ENCODE data around the gene UBXN11.

UBXN11 gene

DNA sequence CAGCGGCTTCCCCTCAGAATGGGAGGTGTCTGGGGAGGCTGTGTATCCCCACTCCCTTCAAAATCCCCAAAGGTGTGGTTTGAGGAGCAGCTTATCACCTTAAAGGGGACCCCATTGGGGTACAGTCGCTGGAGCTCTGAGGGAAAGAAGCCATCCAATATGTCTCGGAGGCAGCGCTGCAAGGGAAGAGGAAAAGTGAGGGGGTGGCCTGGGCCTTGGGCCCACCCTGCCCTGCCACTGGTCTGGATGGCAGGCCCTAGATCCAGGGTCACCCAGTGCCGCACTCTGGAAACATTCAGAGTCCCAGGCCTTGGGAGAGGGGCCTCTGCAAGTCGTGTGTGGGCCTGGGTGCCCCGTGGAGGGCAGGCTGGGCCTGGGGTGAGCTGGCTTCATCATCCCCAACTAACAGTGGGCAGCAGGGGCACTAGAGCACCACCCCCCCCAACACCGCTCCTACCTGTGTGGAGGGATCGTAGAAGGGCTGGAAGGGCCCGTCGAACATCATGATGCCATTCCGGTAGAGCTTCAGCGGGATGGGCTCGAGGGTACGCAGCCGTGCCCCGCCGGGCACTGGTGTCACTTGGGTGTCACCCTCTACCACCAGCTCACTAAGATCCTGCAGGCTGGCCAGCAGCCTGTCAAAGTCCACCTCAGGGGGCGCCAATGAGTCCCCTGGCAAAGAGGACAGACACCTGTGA is 20.9 kb downstream of the UBXN11 start:
- peak; percentile 63 for DNase-seq (ENCODE audit: low spot score)

DNA sequence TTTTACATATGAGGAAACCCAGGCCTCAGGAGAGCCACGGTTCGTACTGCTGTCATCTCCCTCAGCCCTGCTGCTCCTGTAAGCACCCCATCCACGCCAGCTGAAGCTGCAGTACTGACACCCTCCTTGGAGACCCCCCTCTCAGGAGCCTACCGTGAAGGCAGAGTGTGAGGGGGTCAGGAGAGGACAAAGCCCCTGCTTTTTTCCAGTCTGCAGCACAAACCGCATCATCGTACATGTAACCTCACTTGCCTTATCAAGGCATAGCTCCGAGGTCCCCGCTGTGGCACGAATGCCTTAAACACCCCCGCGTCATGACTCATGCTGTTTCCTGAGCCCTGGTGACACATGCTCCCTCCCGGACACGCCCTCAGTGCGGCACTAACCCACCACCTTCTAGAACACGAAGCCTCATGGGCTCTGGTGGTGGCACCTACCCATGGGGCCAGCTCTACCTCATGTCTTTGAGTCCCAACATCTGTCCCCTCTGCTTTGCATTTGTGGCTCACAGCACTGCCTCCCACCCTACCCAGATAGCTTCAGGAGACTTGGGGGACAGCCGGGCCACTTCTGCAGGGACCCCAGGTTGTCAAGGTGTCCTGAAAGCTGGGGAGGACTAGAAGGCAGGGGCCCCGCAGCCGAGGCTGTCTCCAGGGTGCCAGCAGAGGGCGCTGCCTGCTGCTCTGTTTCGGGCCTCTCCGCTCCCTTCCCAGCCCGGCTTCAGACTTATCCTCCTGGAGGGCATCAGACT is 21.7 kb downstream of the UBXN11 start:
- peak; percentile 85 for DNase-seq (ENCODE audit: low spot score)

DNA sequence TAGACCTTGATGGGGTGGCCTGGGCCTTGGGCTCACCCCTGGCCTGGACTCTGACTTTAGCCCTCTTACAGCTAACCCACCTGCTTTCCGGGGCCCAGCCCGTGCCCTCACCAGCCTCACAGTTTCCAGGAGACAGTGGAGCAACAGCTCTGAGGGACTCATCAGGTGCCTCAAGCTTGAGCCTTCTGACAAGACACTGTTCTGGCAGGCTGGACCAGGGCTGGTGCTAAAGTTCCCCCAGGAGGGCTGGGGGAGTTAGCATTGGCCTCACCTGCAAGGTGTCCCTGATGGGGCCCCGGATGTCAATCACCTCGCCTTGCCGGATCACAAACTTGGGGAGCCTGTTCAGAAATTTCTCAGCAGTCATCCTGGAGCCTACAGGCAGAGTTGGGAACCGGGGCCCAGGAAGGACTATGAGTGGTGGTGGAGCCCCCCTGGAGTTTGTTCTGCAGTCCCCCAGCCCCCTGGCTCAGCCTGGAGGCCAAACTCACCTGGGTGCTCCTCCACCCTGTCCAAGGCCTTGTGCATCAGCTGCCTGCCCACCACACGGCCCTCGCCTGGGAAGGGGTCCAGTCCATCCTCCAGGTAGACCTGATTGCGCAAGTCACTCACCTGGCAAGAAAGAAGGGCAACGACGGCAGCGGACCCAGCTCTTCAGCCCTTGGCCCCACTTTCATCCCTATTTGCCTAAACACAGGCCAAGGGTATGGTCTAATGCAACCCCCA is 22.4 kb downstream of the UBXN11 start:
- DNase-seq (ENCODE audit: low spot score) = no peak

DNA sequence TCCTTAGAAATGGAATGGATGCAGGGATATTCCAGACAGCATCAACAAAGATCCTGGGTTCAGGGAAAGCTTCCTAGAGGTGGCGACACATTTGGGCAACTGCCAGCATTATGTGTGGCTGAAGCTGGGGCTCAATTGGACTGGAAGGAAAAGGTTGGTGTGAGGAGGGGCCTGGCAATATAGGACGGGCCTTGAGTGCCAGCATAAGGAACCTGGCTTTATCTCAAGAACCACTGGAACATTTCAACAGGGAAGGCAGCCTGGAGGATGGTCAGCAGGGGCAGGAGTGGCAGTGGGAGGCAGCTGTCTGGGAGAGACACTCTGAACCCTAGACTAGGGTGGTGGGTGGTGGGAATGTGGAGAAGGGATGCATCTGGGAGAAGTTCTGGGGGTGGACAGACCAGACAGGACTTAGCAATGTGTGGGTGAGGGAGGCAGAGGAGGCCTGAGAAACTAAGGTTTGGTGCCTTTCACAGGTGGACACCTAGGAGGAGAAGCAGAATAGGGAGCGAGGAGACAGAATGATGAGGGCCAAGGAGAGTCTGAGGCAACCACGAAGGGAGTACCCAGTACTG is 23.1 kb downstream of the UBXN11 start:
- no peak for DNase-seq (ENCODE audit: low spot score)

DNA sequence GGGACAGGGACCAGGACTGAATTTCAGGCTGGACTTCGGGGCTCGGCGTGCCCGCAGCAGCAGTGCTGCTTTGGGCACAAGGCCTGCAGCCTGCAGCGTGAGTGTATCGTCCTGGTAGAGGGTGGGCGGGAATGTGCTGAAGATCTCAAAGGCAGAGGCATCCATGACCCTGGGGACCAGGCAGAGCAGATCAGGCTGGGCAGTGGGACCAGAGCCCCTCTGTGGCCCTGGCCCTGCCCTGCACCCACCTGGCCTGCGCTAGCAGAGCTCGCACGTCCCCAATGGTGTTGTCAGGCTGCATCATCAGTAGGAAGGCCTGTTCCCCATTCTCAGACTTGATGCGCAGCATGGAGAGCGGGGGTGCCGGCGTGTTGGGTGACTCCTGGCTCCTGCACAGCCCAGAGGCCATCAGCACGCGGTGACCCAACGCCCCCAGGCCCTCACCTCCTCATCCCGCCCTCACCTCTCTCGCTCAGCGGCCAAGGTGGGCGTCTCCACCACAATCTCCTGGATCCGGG is 24.0 kb downstream of the UBXN11 start:
- no peak for DNase-seq (ENCODE audit: low spot score)

DNA sequence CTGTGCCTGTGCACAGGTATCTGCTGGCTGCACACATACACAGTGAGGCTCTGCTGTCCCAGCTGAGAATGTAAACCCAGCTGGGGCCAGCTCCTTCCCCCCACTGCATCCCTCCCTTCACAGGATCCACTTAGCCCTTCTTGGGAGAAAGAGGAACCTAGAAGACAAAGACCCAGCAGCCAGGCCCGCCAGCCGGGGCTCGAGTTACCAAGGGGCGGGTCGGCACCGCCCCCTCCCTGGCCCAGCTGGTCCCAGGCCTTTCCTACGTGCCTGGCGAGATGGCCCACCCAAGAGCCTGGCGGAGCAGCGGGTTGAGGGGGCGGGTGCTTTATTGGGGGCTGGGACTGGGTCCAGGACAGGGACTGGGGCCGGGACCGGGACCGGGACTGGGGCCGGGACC is 24.5 kb downstream of the UBXN11 start:
- no peak for DNase-seq (ENCODE audit: low spot score)

DNA sequence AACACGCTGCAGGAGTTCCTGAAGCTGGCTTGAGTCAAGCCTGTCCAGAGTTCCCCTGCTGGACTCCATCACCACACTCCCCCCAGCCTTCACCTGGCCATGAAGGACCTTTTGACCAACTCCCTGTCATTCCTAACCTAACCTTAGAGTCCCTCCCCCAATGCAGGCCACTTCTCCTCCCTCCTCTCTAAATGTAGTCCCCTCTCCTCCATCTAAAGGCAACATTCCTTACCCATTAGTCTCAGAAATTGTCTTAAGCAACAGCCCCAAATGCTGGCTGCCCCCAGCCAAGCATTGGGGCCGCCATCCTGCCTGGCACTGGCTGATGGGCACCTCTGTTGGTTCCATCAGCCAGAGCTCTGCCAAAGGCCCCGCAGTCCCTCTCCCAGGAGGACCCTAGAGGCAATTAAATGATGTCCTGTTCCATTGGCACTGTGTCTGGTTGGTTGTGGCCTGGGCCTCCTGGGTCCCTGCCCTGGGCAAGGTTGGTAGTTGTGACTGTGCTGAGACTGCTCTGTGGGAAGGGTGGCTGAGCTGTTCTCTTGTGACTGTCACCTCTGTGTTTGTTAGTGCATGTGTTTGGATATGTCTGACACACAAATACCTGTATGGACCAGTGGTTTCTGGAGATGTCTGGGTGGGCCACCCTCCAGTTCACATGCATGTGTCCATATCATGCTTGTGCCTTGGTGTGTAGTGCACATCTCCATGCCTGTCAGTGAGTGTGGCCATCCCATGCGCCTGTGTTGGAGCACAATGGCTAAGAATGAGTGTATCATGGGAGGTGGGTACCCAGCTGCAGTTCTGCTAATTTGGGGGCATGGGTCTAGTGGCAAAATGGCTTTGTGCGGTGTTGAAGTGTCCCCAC is 25.1 kb downstream of the UBXN11 start:
- no peak for DNase-seq (ENCODE audit: low spot score)

DNA sequence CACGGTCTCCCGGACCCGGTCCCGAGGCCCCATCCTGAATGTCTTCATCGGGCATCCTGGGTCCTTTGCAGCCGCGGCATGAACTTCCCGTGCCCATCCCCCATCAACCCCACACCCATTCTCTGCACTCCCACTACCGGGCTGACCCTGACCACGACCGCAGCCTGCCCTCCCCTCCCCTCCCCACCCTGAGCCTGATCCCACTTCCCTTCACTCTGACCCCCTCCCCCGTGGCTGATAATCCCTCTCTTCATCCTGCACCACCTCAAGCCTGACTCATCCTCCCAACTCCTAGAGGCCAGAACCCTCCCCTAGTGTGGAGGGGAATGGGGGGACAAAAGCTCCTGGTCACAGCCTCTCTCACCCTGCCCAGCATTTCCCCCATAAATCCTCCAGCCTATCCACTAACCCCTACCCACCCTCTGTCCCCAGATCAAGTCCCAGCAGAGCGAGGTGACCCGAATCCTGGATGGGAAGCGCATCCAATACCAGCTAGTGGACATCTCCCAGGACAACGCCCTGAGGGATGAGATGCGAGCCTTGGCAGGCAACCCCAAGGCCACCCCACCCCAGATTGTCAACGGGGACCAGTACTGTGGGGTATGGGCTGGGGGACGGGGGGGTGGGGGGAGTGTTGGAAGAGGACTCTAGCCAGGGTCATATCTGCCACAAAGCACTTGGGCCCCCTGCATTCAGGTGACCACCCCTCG is 25.9 kb downstream of the UBXN11 start:
- no peak for DNase-seq (ENCODE audit: low spot score)

DNA sequence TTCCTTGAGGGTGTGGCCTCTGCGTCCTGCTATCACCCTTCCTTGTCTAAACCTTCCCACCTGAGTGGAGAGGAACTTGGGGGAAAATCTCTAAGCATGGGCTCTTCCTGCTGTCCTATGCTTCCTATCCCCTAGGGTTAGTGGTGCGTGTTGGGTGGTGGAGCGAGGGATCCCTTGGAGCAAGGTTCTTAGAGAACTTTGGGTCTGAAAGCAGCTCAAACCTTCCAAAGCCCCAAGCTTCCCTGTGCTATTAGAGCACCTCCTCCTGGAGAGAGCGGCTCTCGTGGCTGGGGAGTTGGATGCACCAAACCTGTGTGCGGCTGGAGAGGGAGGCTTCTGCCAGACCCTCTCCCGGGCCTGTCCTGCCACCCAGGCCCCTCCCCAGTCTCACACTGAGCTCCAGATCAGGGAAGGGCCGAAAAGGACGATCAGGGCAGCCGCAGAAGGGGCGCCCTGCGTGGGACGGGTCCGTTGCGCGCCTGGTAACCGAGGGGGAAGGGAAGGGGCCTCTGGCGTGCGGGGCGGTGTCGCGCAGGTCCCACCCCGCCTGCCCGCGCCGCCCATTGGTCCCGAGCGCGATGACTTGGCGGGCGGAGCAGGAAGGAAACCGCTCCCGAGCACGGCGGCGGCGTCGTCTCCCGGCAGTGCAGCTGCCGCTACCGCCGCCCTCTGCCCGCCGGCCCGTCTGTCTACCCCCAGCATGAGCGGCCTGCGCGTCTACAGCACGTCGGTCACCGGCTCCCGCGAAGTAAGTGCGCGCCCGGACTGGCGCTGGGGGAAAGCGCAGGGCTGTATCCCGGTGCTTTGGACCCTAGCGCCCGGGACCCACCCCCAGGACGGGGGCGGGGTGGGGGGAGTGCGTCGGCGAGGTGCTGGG is 26.7 kb downstream of the UBXN11 start, which contains the start of gene SH3BGRL3:
Gene SH3BGRL3 (plus strand): TSS at position 631 of the 877 bp plus-strand sequence. CDS start 70 bp downstream, at position 701.
- DNase-seq (ENCODE audit: low spot score) = peak; percentile 93

DNA sequence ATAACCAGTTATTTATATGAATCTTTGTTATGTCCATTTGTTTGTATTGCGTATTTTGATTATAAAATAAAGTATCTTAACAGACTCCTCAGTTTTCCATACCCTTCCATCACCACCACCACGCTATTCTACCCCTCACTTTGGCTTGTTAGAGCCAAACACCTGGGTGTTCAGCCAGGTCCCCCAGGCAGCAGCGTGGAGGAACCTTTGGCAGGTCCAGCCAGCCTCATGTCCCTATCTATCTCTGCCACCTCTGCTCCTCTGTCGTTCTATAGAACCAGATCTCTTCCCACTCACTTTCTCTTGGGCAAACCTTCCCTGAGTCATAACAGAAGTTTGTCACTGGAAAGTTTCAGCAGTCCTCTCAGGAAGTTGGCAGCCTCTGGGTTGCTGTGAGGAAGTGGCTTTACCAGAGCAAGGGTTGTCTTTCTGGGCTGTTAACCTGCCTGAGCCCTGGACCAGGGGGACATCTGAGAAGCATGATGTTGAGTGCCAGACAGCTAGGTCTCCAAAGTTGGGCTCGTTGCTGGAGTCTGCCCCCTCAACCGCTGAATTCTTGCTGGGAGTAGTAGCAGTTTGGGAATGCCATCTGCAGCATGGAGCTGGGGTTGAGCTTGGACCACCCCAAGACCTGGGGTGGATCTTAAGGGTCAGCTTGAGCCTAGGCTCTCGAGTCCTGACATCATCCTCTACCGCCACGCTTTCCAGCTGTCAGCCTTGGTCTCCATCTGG is 27.5 kb downstream of the UBXN11 start:
- no peak for DNase-seq (ENCODE audit: low spot score)

DNA sequence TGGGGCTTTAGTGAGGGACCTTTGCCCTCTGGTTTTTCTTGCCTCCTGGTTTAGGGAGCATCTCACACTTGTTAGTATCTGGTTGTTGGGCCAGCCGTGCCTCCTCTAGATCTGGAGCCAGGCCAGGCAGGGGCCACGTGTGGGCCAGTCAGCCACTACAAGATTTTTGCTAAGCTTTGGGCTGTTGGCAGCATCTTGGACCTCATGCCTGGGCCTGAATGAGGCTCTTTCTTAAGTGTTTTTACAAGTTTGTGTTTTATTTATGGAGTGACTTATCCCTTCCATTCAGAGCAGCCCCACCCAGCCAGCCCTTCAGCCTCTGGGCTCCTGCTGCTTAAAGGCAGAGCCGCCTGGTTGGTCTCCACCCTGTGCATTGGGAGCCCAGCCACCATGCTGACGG is 28.1 kb downstream of the UBXN11 start:
- no peak for DNase-seq (ENCODE audit: low spot score)

DNA sequence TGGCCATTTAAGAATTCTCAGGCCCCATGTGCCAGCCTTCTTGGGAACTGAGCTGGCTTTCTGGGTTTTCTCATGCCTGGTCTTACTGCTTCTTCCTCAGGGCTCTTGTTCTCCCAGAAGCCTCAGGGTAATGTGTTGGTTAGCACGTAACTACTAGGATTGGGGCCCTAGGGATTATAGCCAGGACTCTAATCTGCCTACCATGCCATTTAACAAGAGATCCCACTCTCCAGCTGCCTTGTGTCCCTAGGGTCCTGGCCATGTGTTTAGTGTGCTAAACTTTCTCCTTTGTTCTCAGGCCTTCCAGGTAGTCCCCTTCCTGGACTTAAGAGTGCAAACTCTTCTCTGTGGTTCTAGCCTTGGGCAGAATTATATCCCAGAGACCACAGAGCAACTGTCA is 28.7 kb downstream of the UBXN11 start:
- peak; percentile 73 for DNase-seq (ENCODE audit: low spot score)

DNA sequence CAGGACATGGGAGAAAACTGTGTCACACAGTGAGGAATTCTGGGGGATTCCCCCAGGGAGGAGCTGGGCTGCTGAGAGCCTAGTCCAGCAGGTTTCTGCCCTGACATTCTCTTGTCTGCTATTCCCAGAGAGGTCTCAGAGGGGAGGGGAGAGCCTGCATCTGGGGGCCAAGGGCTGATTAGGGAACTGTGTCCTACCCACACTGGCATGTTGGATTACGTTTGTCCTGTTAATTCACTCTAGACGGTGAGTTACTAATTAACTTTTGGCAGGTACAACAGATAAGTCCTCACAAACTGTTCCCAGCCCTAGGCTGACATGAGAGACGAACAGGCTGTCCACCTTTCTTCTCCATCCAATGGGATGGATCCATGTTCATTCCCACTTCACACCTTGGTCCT is 29.2 kb downstream of the UBXN11 start:
- DNase-seq (ENCODE audit: low spot score) = no peak

DNA sequence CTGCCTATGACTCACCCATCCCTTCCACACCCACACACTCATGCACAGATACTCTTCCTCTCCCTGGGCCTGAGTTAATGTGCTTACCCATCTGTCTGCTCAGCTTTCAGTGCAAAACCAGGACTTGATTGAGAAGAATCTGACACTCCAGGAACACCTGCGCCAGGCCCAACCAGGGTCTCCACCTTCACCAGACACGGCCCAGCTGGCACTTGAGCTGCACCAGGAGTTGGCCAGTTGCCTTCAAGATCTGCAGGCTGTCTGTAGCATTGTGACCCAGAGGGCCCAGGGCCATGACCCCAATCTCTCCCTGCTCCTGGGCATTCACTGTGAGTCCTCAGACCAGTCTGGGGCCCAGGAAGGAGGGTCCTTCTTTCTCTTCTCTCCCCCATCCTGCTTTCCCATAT is 30.0 kb downstream of the UBXN11 start:
- no peak for DNase-seq (ENCODE audit: low spot score)

DNA sequence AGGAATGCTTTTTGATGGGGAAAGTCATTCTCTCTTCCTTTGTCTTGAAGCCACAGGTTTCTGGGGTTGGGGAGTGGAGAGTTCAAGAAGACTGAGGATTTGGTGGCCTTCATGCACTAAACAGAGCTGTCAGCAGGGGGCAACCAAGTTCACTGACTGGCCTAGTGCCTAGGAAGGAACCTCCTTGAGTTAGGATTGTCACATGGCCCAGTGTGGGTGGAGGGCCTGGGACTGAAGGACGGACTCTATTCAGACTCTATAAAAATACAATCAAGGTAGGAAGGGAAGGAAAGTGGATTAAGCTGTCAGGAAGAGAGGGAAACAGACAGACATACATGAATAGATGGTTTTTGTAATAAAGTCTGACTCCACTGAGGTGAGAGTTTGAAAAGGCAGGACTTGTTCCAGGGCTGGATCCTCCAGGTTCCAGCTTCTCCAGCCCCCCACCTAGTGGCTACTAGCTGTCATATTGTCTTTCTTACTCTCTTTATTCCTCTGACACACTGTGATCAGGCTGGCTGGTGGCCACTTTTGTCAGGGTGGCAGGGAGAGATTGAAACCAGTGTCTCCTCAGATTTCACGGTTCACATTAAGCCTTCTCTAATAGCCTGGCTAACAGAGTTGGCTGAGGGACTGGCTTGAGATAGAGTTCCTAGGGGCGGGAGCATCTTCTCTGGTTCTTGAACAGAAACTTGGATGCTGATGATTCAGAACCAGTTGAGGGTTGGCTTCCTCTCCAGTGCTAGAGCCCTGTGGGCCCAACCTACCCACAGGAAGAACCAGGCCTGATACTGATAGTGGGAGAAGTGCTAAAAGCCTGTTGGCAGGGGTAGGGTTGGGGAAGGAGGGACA is 30.6 kb downstream of the UBXN11 start:
- peak; percentile 72 for DNase-seq (ENCODE audit: low spot score)

DNA sequence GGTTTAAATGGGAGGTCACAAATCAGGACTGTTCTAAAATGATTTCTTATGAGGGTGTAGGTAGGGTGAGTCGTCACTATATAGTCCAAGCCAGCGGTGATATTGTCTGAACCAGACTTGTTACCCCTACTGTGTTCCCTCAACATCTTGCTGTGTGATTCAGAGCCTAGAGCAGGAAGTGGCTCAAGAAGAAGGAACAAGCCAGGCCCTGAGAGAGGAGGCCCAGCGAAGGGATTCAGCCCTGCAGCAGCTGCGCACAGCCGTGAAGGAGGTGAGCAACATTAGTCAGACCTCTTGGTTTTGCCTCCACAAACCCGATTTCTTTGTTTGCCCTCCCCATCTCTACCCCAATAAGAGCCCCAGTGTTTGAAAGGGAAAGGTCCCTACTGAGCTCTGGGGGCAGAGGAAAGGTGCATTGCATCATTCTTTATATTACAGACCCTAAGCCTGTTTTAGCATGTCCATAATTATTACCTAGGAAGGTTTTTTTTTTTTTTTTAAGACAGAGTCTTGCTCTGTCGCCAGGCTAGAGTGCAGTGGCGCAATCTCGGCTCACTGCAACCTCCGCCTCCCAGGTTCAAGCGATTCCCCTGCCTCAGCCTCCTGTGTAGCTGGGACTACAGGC is 31.5 kb downstream of the UBXN11 start:
- no peak for DNase-seq (ENCODE audit: low spot score)

DNA sequence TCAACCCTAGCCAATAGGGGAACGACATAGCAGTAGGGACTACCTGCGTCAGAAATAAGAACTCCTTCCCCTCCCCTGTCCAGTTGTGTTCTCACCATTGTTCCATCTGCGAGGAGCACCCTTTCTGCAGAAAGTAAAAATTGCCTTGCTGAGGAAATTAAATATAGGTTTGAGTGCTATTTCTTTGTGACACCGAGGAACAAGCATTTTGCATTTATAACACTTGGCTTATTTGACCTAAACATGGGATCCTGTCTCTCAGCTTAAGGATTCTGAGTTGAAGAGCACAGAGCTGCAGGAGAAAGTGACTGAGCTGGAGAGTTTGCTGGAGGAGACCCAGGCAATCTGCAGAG is 37.3 kb downstream of the UBXN11 start:
- DNase-seq (ENCODE audit: low spot score) = no peak
